Astrocyte (in vitro differentiated cells and primary cell): Measurements from ENCODE around the gene SHOX. TPM values are rescaled to one million over a fixed set of nuclear protein-coding genes. Genes with fewer than 3 reads are reported as not detected.

Source experiments
- DNase-seq: peaks from one replicate; pipeline ENCODE4 v3.0.0-alpha.2; 2010; ENCODE audit warnings: low read depth
- FAIRE-seq: peaks from 2 replicates; lab custom pipeline; 2011; peaks lifted over from hg19 to GRCh38; lab: Jason Lieb, UNC
- H2AFZ ChIP-seq: 2 replicates; pipeline ENCODE4 v1.6.0; 2012; ENCODE audit warnings: low read depth, low read length, inconsistent platforms
- H3K27ac ChIP-seq: 2 replicates; pipeline ENCODE4 v1.5.1; 2011; ENCODE audit warnings: low read depth, low read length, inconsistent platforms
- H3K27me3 ChIP-seq: 2 replicates; pipeline ENCODE4 v1.6.0; 2011; ENCODE audit warnings: low read length, inconsistent platforms; ENCODE audit not compliant: insufficient read depth
- H3K36me3 ChIP-seq: 2 replicates; pipeline ENCODE4 v1.5.1; 2011; ENCODE audit warnings: low read length, inconsistent platforms; ENCODE audit not compliant: insufficient read depth
- H3K4me1 ChIP-seq: 2 replicates; pipeline ENCODE4 v1.5.1; 2011; ENCODE audit warnings: low read length, inconsistent platforms; ENCODE audit not compliant: insufficient read depth
- H3K4me2 ChIP-seq: 2 replicates; pipeline ENCODE4 v1.6.0; 2012; ENCODE audit warnings: low read length, inconsistent platforms
- H3K4me3 ChIP-seq: 2 replicates; pipeline ENCODE4 v1.5.1; 2011; ENCODE audit warnings: low read depth, mild to moderate bottlenecking, low read length, inconsistent platforms; ENCODE audit not compliant: insufficient read depth
- H3K79me2 ChIP-seq: 2 replicates; pipeline ENCODE4 v1.6.0; 2012; ENCODE audit warnings: mild to moderate bottlenecking, low read length, inconsistent platforms; ENCODE audit not compliant: insufficient read depth
- H3K9ac ChIP-seq: 2 replicates; pipeline ENCODE4 v1.6.0; 2012; ENCODE audit warnings: mild to moderate bottlenecking, low read length, inconsistent platforms
- H3K9me3 ChIP-seq: 2 replicates; pipeline ENCODE4 v1.5.1; 2012; ENCODE audit warnings: low read depth, mild to moderate bottlenecking, low read length, inconsistent platforms; ENCODE audit not compliant: insufficient read depth
- H4K20me1 ChIP-seq: 2 replicates; pipeline ENCODE4 v1.6.0; 2012; ENCODE audit warnings: low read length, inconsistent platforms; ENCODE audit not compliant: insufficient read depth
- H3K27ac Mint-ChIP-seq: one replicate; pipeline ENCODE4 v1.8.0; 2021; ENCODE audit warnings: mild to moderate bottlenecking, mixed read lengths; ENCODE audit not compliant: unreplicated experiment
- H3K27me3 Mint-ChIP-seq: one replicate; pipeline ENCODE4 v1.8.0; 2021; ENCODE audit warnings: low read depth, mixed read lengths; ENCODE audit not compliant: unreplicated experiment
- H3K36me3 Mint-ChIP-seq: one replicate; pipeline ENCODE4 v1.8.0; 2021; ENCODE audit warnings: low read depth, mixed read lengths; ENCODE audit not compliant: unreplicated experiment
- H3K4me1 Mint-ChIP-seq: one replicate; pipeline ENCODE4 v1.8.0; 2021; ENCODE audit warnings: low read depth, mixed read lengths; ENCODE audit not compliant: unreplicated experiment
- H3K4me3 Mint-ChIP-seq: one replicate; pipeline ENCODE4 v1.8.0; 2021; ENCODE audit warnings: mild to moderate bottlenecking, moderate library complexity, mixed read lengths; ENCODE audit not compliant: unreplicated experiment
- H3K9me3 Mint-ChIP-seq: one replicate; pipeline ENCODE4 v1.8.0; 2021; ENCODE audit warnings: mild to moderate bottlenecking, mixed read lengths; ENCODE audit not compliant: unreplicated experiment
- EZH2 ChIP-seq: IDR thresholded peaks from 2 replicates; pipeline ENCODE4 v1.6.1; 2012; ENCODE audit warnings: mild to moderate bottlenecking, low read length, inconsistent platforms; ENCODE audit not compliant: insufficient read depth
- total RNA-seq: library from RNA; stranded (reverse); gene quantifications from 2 replicates; pipeline ENCODE4 v1.2.1, GENCODE V29; 2021
- TF ChIP-seq, protein P1 (sequence below): IDR thresholded peaks from 2 replicates; pipeline ENCODE4 v1.5.1; 2011; ENCODE audit warnings: low read depth, mild to moderate bottlenecking, inconsistent platforms, low read length, moderate library complexity; ENCODE audit not compliant: insufficient read depth

The SHOX gene
- total RNA-seq, 1 donor from 2014 or later: not detected

- H3K36me3 ChIP-seq: no peaks in the 10 kb centered on the region
- peaks cover 6% of the 10 kb centered on the region for H3K27me3 Mint-ChIP-seq
These were observed 1.3 kb downstream of the SHOX start for GRCh38 chrX:631802-632365.

DNA sequence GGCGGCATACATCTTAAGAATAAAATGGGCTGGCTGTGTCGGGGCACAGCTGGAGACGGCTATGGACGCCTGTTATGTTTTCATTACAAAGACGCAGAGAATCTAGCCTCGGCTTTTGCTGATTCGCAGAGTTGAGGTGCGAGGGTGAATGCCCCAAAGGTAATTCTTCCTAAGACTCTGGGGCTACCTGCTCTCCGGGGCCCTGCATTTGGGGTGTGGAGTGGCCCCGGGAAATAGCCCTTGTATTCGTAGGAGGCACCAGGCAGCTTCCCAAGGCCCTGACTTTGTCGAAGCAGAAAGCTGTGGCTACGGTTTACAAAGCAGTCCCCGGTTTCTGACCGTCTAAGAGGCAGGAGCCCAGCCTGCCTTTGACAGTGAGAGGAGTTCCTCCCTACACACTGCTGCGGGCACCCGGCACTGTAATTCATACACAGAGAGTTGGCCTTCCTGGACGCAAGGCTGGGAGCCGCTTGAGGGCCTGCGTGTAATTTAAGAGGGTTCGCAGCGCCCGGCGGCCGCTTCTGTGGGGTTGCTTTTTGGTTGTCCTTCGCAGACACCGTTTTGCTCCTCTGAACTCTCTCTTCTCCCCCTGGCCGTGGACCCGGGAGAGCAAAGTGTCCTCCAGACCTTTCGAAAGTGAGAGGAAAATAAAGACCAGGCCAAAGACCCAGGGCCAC lies 1.9 kb downstream of the SHOX start:
- no peak for TF ChIP-seq EZH2
- TF ChIP-seq, protein P1, sequence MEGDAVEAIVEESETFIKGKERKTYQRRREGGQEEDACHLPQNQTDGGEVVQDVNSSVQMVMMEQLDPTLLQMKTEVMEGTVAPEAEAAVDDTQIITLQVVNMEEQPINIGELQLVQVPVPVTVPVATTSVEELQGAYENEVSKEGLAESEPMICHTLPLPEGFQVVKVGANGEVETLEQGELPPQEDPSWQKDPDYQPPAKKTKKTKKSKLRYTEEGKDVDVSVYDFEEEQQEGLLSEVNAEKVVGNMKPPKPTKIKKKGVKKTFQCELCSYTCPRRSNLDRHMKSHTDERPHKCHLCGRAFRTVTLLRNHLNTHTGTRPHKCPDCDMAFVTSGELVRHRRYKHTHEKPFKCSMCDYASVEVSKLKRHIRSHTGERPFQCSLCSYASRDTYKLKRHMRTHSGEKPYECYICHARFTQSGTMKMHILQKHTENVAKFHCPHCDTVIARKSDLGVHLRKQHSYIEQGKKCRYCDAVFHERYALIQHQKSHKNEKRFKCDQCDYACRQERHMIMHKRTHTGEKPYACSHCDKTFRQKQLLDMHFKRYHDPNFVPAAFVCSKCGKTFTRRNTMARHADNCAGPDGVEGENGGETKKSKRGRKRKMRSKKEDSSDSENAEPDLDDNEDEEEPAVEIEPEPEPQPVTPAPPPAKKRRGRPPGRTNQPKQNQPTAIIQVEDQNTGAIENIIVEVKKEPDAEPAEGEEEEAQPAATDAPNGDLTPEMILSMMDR: no peak
- Histone ChIP-seq H4K20me1 (no peaks in the 10 kb centered on the region), H3K9ac (no peak overlapping the region), H2AFZ (no peak overlapping the region), H3K27me3 (peaks cover 25% of the 10 kb centered on the region), H3K9me3 (no peaks in the 10 kb centered on the region), H3K36me3 (no peaks in the 10 kb centered on the region), H3K27ac (no peak overlapping the region), H3K79me2 (no peaks in the 10 kb centered on the region), H3K4me2 (no peak overlapping the region), H3K4me1 (no peaks in the 10 kb centered on the region), H3K4me3 (no peak overlapping the region)
- no peak overlapping the region for H3K27ac Mint-ChIP-seq
- no peaks in the 10 kb centered on the region for H3K4me1 Mint-ChIP-seq
- H3K27me3 Mint-ChIP-seq: peaks cover 6% of the 10 kb centered on the region
- no peak for FAIRE-seq
- H3K36me3 Mint-ChIP-seq: no peaks in the 10 kb centered on the region
- no peak for DNase-seq
- no peak overlapping the region for H3K4me3 Mint-ChIP-seq
- peaks cover 17% of the 10 kb centered on the region for H3K9me3 Mint-ChIP-seq

More at GRCh38 chrX:631802-632365, 1.3 kb downstream of the SHOX start:
- peaks cover 22% of the 10 kb centered on the region for H3K9me3 Mint-ChIP-seq
- H3K27me3 ChIP-seq: peaks cover 21% of the 10 kb centered on the region
- no peaks in the 10 kb centered on the region for H3K4me1 ChIP-seq
- no peak for DNase-seq
- H3K4me2 ChIP-seq: no peak overlapping the region
- H2AFZ ChIP-seq: no peak overlapping the region
- no peak overlapping the region for H3K9ac ChIP-seq
- H4K20me1 ChIP-seq: no peaks in the 10 kb centered on the region
- no peak for FAIRE-seq
- no peak for TF ChIP-seq EZH2
- TF ChIP-seq, protein P1: no peak
- no peak overlapping the region for H3K27ac ChIP-seq
- no peak overlapping the region for H3K27ac Mint-ChIP-seq
- no peaks in the 10 kb centered on the region for H3K79me2 ChIP-seq
- H3K9me3 ChIP-seq: no peaks in the 10 kb centered on the region
- H3K4me1 Mint-ChIP-seq: no peaks in the 10 kb centered on the region
- peaks cover under 1% of the 10 kb centered on the region for H3K36me3 Mint-ChIP-seq
- no peak overlapping the region for H3K4me3 Mint-ChIP-seq
- H3K4me3 ChIP-seq: no peak overlapping the region
